B cell (primary cell): ENCODE measurements around the gene CANT1.

Experiments
- EZH2 ChIP-seq: IDR thresholded peaks from 2 replicates; pipeline ENCODE4 v1.6.1; 2012; ENCODE audit warnings: borderline replicate concordance, low read depth, mild to moderate bottlenecking, moderate library complexity, low read length; ENCODE audit not compliant: insufficient read depth, poor library complexity, severe bottlenecking
- TF ChIP-seq, protein P1 (sequence below): fragments of 200-600 bp; IDR thresholded peaks from one replicate; pipeline ENCODE4 v1.8.0; 2022; ENCODE audit warnings: antibody characterized with exemption, mild to moderate bottlenecking

DNA sequence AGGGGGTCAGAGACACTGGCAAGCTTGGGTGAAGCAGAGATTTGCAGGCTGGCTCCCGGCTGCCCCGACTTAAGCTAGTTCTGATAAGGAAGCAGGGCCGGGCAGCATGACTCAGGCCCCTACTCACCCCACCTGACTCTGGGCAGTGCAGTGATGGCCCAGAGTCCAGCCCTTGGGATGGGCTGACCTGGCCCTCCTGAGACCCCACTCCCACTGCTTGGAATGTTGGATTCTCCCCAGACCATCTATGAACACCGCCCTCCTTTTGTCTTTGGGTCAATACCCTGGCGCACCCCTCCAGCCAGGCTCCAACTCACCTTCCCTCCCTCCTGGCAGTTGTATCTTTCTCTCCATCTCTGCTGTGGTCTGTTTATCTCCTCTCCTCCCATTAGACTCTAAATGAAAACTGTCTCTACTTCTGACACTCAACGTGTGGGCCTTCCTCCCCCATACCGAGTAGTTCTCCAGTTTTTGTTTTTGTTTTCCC, 50.9 kb downstream of the CANT1 start:
- TF ChIP-seq, protein P1, sequence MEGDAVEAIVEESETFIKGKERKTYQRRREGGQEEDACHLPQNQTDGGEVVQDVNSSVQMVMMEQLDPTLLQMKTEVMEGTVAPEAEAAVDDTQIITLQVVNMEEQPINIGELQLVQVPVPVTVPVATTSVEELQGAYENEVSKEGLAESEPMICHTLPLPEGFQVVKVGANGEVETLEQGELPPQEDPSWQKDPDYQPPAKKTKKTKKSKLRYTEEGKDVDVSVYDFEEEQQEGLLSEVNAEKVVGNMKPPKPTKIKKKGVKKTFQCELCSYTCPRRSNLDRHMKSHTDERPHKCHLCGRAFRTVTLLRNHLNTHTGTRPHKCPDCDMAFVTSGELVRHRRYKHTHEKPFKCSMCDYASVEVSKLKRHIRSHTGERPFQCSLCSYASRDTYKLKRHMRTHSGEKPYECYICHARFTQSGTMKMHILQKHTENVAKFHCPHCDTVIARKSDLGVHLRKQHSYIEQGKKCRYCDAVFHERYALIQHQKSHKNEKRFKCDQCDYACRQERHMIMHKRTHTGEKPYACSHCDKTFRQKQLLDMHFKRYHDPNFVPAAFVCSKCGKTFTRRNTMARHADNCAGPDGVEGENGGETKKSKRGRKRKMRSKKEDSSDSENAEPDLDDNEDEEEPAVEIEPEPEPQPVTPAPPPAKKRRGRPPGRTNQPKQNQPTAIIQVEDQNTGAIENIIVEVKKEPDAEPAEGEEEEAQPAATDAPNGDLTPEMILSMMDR = no peak
- no peak for TF ChIP-seq EZH2
